ENCODE measurements around the gene RPL29. TPM values are rescaled to one million over a fixed set of nuclear protein-coding genes. Genes with fewer than 3 reads are reported as not detected.

Gene RPL29
- total and polyA plus RNA-seq, 2 of the 8 experiments (the other 6 are each of a cell fraction or from before 2014, with no cell fraction given): 1,467 to 2,660 TPM

DNA sequence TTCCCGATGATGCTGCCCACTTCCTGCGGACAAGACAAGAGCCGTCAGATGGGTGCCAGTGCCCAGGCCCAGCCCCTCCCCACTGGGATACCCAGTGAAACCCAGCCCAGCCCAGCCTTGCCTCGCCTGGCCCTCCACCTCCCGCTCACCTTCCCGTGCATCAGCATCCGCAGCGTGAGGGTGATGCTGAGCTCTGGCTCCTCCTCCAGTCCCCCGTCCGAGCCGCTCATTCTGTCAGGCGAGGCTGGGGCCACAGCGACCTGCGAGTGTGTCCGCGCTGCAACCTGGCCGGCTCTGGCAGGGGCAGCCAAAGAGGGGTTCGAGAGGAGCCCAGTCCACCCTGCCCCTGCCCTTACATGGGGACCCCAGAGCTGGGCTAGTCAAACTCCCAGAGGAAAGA lies 34.7 kb downstream of the RPL29 start (continued):
- TF ChIP-seq, protein P1, sequence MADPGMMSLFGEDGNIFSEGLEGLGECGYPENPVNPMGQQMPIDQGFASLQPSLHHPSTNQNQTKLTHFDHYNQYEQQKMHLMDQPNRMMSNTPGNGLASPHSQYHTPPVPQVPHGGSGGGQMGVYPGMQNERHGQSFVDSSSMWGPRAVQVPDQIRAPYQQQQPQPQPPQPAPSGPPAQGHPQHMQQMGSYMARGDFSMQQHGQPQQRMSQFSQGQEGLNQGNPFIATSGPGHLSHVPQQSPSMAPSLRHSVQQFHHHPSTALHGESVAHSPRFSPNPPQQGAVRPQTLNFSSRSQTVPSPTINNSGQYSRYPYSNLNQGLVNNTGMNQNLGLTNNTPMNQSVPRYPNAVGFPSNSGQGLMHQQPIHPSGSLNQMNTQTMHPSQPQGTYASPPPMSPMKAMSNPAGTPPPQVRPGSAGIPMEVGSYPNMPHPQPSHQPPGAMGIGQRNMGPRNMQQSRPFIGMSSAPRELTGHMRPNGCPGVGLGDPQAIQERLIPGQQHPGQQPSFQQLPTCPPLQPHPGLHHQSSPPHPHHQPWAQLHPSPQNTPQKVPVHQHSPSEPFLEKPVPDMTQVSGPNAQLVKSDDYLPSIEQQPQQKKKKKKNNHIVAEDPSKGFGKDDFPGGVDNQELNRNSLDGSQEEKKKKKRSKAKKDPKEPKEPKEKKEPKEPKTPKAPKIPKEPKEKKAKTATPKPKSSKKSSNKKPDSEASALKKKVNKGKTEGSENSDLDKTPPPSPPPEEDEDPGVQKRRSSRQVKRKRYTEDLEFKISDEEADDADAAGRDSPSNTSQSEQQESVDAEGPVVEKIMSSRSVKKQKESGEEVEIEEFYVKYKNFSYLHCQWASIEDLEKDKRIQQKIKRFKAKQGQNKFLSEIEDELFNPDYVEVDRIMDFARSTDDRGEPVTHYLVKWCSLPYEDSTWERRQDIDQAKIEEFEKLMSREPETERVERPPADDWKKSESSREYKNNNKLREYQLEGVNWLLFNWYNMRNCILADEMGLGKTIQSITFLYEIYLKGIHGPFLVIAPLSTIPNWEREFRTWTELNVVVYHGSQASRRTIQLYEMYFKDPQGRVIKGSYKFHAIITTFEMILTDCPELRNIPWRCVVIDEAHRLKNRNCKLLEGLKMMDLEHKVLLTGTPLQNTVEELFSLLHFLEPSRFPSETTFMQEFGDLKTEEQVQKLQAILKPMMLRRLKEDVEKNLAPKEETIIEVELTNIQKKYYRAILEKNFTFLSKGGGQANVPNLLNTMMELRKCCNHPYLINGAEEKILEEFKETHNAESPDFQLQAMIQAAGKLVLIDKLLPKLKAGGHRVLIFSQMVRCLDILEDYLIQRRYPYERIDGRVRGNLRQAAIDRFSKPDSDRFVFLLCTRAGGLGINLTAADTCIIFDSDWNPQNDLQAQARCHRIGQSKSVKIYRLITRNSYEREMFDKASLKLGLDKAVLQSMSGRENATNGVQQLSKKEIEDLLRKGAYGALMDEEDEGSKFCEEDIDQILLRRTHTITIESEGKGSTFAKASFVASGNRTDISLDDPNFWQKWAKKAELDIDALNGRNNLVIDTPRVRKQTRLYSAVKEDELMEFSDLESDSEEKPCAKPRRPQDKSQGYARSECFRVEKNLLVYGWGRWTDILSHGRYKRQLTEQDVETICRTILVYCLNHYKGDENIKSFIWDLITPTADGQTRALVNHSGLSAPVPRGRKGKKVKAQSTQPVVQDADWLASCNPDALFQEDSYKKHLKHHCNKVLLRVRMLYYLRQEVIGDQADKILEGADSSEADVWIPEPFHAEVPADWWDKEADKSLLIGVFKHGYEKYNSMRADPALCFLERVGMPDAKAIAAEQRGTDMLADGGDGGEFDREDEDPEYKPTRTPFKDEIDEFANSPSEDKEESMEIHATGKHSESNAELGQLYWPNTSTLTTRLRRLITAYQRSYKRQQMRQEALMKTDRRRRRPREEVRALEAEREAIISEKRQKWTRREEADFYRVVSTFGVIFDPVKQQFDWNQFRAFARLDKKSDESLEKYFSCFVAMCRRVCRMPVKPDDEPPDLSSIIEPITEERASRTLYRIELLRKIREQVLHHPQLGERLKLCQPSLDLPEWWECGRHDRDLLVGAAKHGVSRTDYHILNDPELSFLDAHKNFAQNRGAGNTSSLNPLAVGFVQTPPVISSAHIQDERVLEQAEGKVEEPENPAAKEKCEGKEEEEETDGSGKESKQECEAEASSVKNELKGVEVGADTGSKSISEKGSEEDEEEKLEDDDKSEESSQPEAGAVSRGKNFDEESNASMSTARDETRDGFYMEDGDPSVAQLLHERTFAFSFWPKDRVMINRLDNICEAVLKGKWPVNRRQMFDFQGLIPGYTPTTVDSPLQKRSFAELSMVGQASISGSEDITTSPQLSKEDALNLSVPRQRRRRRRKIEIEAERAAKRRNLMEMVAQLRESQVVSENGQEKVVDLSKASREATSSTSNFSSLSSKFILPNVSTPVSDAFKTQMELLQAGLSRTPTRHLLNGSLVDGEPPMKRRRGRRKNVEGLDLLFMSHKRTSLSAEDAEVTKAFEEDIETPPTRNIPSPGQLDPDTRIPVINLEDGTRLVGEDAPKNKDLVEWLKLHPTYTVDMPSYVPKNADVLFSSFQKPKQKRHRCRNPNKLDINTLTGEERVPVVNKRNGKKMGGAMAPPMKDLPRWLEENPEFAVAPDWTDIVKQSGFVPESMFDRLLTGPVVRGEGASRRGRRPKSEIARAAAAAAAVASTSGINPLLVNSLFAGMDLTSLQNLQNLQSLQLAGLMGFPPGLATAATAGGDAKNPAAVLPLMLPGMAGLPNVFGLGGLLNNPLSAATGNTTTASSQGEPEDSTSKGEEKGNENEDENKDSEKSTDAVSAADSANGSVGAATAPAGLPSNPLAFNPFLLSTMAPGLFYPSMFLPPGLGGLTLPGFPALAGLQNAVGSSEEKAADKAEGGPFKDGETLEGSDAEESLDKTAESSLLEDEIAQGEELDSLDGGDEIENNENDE (IDR thresholded peaks at IDR 0.05; ENCODE audit: insufficient replicate concordance, low read length): no peak
- TF ChIP-seq RFX5 (IDR thresholded peaks at IDR 0.05; ENCODE audit: borderline replicate concordance, low read depth, low read length) (no peak), KDM1A (IDR thresholded peaks at IDR 0.05; ENCODE audit: borderline replicate concordance, low read length) (no peak)
- TF ChIP-seq, protein P2, sequence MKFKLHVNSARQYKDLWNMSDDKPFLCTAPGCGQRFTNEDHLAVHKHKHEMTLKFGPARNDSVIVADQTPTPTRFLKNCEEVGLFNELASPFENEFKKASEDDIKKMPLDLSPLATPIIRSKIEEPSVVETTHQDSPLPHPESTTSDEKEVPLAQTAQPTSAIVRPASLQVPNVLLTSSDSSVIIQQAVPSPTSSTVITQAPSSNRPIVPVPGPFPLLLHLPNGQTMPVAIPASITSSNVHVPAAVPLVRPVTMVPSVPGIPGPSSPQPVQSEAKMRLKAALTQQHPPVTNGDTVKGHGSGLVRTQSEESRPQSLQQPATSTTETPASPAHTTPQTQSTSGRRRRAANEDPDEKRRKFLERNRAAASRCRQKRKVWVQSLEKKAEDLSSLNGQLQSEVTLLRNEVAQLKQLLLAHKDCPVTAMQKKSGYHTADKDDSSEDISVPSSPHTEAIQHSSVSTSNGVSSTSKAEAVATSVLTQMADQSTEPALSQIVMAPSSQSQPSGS (IDR thresholded peaks at IDR 0.05; ENCODE audit: low read length): no peak
